ENCODE measurements around the gene XRCC3. TPM values are rescaled to one million over a fixed set of nuclear protein-coding genes. Genes with fewer than 3 reads are reported as not detected.

Gene XRCC3
- total and polyA plus RNA-seq, 4 donors = 1.7 to 14.1 (median 2.8) TPM

DNA sequence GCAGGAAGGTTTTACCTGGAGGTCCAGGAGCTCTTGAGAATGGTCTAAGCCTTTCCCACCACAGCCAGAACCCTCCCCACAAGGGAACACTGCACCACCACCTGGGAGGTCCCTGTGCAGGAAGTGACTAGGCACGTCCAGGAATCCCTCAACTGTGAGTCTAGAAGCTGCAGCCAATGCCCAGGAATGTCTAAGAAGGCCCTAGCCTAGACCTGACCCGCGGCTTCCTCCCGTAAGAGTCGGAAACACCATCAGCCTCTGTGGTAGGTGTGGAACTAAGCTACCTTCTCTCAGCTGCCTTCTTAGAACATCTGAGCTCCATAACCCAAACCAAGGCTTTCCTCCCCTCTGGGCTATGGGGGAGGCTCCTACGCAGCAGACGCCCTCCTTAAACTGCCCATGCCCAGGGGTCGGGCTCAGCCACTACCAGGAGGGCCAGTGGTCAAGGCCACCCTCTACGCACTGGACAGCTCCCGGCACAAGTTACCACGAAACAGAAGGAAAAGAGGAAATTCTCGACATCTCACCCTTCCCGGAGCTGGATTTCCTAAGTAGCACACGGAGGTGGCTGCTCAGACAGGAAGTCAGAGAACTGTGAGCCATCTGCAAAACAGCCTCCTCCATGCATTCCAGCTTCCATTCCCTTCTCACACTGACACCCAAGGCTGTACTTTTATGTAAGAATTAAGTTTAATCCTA, 25.9 kb upstream of the XRCC3 start:
- no peak overlapping the region for H3K27ac ChIP-seq (ENCODE audit: low read depth in 1 of 2, low read length in 2 of 2)
- H3K4me3 ChIP-seq (ENCODE audit: low read depth in 1 of 3, low read length in 3 of 3) = no peak overlapping the region
- H3K27me3 ChIP-seq (ENCODE audit: control insufficient read depth in 4 of 4, insufficient read depth in 4 of 4, low read length in 3 of 4) = no peaks in the 10 kb centered on the region
- H3K9me3 ChIP-seq (ENCODE audit: control insufficient read depth in 4 of 4, low read length in 3 of 4) = no peaks in the 10 kb centered on the region
- TF ChIP-seq GABPA (IDR thresholded peaks at IDR 0.05 in 1 of 2, conservative IDR thresholded peaks at IDR 0.05 in 1 of 2) = no peak
- TF ChIP-seq, protein P1, sequence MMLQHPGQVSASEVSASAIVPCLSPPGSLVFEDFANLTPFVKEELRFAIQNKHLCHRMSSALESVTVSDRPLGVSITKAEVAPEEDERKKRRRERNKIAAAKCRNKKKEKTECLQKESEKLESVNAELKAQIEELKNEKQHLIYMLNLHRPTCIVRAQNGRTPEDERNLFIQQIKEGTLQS (IDR thresholded peaks at IDR 0.05) = no peak
- TF ChIP-seq HNF4A (conservative IDR thresholded peaks at IDR 0.05) = no peak
- TF ChIP-seq, protein P2, sequence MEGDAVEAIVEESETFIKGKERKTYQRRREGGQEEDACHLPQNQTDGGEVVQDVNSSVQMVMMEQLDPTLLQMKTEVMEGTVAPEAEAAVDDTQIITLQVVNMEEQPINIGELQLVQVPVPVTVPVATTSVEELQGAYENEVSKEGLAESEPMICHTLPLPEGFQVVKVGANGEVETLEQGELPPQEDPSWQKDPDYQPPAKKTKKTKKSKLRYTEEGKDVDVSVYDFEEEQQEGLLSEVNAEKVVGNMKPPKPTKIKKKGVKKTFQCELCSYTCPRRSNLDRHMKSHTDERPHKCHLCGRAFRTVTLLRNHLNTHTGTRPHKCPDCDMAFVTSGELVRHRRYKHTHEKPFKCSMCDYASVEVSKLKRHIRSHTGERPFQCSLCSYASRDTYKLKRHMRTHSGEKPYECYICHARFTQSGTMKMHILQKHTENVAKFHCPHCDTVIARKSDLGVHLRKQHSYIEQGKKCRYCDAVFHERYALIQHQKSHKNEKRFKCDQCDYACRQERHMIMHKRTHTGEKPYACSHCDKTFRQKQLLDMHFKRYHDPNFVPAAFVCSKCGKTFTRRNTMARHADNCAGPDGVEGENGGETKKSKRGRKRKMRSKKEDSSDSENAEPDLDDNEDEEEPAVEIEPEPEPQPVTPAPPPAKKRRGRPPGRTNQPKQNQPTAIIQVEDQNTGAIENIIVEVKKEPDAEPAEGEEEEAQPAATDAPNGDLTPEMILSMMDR (IDR thresholded peaks at IDR 0.05; ENCODE audit: low read depth, low read length, missing input control) = no peak
- TF ChIP-seq, protein P3, sequence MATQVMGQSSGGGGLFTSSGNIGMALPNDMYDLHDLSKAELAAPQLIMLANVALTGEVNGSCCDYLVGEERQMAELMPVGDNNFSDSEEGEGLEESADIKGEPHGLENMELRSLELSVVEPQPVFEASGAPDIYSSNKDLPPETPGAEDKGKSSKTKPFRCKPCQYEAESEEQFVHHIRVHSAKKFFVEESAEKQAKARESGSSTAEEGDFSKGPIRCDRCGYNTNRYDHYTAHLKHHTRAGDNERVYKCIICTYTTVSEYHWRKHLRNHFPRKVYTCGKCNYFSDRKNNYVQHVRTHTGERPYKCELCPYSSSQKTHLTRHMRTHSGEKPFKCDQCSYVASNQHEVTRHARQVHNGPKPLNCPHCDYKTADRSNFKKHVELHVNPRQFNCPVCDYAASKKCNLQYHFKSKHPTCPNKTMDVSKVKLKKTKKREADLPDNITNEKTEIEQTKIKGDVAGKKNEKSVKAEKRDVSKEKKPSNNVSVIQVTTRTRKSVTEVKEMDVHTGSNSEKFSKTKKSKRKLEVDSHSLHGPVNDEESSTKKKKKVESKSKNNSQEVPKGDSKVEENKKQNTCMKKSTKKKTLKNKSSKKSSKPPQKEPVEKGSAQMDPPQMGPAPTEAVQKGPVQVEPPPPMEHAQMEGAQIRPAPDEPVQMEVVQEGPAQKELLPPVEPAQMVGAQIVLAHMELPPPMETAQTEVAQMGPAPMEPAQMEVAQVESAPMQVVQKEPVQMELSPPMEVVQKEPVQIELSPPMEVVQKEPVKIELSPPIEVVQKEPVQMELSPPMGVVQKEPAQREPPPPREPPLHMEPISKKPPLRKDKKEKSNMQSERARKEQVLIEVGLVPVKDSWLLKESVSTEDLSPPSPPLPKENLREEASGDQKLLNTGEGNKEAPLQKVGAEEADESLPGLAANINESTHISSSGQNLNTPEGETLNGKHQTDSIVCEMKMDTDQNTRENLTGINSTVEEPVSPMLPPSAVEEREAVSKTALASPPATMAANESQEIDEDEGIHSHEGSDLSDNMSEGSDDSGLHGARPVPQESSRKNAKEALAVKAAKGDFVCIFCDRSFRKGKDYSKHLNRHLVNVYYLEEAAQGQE (IDR thresholded peaks at IDR 0.05) = no peak
- TF ChIP-seq TAF1 (conservative IDR thresholded peaks at IDR 0.05) = no peak
- H3K9ac ChIP-seq (ENCODE audit: low read depth in 1 of 2, low read length in 2 of 2) = no peak overlapping the region
- 86% methylated on average over 14 of the region's 14 CpGs for WGBS
- DNase-seq (ENCODE audit: low spot score) = no peak
- H3K36me3 ChIP-seq (ENCODE audit: control insufficient read depth in 4 of 4, insufficient read depth in 3 of 4, low read depth in 1 of 4, low read length in 3 of 4) = peaks cover 3 to 30% (median 11%) of the 10 kb centered on the region in 4 donors
- peaks cover 3 to 11% (median 9%) of the 10 kb centered on the region in 4 donors for H3K4me1 ChIP-seq (ENCODE audit: control insufficient read depth in 4 of 4, insufficient read depth in 4 of 4, low read length in 3 of 4)

DNA sequence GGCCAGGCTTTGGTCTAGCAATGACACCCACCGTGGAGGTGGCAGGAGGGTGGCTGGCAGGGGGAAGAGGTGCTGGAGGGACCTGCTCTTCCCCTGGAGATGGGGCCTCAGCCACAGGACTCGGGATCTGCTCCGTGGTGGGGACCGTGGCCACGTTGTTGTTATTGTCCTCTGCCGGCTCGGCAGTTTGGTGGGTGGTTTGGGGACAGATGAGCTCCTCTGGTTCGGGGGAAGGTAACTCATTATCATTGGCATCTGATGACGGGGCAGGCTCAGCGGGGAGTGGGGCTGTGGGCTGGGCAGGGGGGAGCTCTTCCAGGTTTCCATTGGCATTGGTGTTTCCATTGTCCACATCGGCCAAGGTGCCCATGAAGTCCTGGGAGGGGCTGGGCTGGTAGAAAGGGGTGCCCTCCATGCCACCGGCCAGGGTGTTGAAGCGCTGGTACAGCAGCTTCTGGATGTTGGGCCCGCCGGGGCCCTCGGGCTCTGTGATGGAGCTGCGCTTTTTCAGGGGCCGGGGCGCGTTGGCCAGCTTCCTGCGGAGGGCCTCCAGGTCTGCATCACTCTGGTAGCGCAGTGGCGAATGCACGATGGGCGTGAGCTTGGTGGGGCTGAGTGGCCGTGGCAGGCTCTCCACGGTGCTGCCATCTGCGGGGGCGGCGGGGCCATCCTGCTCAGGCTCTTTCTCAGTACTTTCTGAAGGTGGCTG, 24.7 kb upstream of the XRCC3 start:
- Histone ChIP-seq H3K27me3 (ENCODE audit: control insufficient read depth in 4 of 4, insufficient read depth in 4 of 4, low read length in 3 of 4) (no peaks in the 10 kb centered on the region), H3K36me3 (ENCODE audit: control insufficient read depth in 4 of 4, insufficient read depth in 3 of 4, low read depth in 1 of 4, low read length in 3 of 4) (peaks cover 3 to 32% (median 12%) of the 10 kb centered on the region in 4 donors), H3K9me3 (ENCODE audit: control insufficient read depth in 4 of 4, low read length in 3 of 4) (no peaks in the 10 kb centered on the region), H3K27ac (ENCODE audit: low read depth in 1 of 2, low read length in 2 of 2) (no peak overlapping the region), H3K4me3 (ENCODE audit: low read depth in 1 of 3, low read length in 3 of 3) (no peak overlapping the region), H3K4me1 (ENCODE audit: control insufficient read depth in 4 of 4, insufficient read depth in 4 of 4, low read length in 3 of 4) (peaks cover 3 to 9% (median 4%) of the 10 kb centered on the region in 4 donors), H3K9ac (ENCODE audit: low read depth in 1 of 2, low read length in 2 of 2) (no peak overlapping the region)
- 98% methylated on average over 30 of the region's 30 CpGs for WGBS
- no peak for DNase-seq (ENCODE audit: low spot score)
- TF ChIP-seq NR2F2 (IDR thresholded peaks at IDR 0.05) = no peak
- TF ChIP-seq FOXA1 (IDR thresholded peaks at IDR 0.05) = no peak
- TF ChIP-seq EGR1 (IDR thresholded peaks at IDR 0.05; ENCODE audit: low read depth in 2 of 2) = no peak
- no peak for TF ChIP-seq RXRA (IDR thresholded peaks at IDR 0.05)
- TF ChIP-seq, protein P4, sequence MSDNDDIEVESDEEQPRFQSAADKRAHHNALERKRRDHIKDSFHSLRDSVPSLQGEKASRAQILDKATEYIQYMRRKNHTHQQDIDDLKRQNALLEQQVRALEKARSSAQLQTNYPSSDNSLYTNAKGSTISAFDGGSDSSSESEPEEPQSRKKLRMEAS (IDR thresholded peaks at IDR 0.05) = no peak
- TF ChIP-seq, protein P3 (IDR thresholded peaks at IDR 0.05) = no peak
- TF ChIP-seq, protein P5, sequence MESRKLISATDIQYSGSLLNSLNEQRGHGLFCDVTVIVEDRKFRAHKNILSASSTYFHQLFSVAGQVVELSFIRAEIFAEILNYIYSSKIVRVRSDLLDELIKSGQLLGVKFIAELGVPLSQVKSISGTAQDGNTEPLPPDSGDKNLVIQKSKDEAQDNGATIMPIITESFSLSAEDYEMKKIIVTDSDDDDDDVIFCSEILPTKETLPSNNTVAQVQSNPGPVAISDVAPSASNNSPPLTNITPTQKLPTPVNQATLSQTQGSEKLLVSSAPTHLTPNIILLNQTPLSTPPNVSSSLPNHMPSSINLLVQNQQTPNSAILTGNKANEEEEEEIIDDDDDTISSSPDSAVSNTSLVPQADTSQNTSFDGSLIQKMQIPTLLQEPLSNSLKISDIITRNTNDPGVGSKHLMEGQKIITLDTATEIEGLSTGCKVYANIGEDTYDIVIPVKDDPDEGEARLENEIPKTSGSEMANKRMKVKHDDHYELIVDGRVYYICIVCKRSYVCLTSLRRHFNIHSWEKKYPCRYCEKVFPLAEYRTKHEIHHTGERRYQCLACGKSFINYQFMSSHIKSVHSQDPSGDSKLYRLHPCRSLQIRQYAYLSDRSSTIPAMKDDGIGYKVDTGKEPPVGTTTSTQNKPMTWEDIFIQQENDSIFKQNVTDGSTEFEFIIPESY (IDR thresholded peaks at IDR 0.05) = no peak
- TF ChIP-seq, protein P2 (IDR thresholded peaks at IDR 0.05; ENCODE audit: low read depth, low read length, missing input control) = no peak
- TF ChIP-seq YY1 (IDR thresholded peaks at IDR 0.05) = no peak
- no peak for TF ChIP-seq FOXA2 (IDR thresholded peaks at IDR 0.05)
- TF ChIP-seq HNF4G (IDR thresholded peaks at IDR 0.05) = no peak
- no peak for TF ChIP-seq SP1 (IDR thresholded peaks at IDR 0.05)

Data from liver (tissue), 9 donors.